Measurements from ENCODE around the gene TUT7. TPM values are rescaled to one million over a fixed set of nuclear protein-coding genes. Genes with fewer than 3 reads are reported as not detected.

TUT7 gene
- total and polyA plus RNA-seq, 10 of the 15 experiments (the other 5 are each of a cell fraction or from before 2014, with no cell fraction given): 10.0 to 49.8 (median 30.4) TPM

DNA sequence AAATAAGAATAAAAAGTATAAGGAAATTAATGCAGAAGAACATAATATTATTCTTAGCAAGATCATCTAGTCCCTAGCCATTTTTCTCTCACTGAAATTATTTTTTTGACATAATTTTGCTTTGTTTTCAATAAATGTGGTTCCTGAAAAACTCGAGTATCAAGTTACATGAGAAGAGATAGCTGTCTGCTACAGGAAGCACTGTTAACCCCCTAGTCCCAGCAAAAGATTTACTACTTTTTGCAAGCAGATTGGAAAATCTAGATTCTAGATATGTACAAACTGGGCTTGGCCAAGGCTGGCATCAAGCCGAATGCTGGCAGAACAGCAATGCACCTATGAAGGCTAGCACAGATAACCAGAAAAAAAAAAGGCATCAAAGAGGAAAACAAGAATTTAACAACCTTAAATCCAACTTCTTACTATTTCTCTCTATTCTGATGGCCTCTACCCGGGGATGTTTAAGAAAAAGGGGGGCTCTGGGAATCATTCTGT is 49.9 kb downstream of the TUT7 start (continued):
- TF ChIP-seq ZNF592 (IDR thresholded peaks at IDR 0.05) (no peak), RELB (IDR thresholded peaks at IDR 0.05; ENCODE audit: low read depth) (no peak), ETV6 (conservative IDR thresholded peaks at IDR 0.05 in 1 of 2, IDR thresholded peaks at IDR 0.05 in 1 of 2; ENCODE audit: borderline replicate concordance in 1 of 2, low read depth in 1 of 2) (no peak), CHD2 (IDR thresholded peaks at IDR 0.05; ENCODE audit: borderline replicate concordance, low read depth, low read length) (no peak)

GRCh38 chr9:86303316-86303975 is 50.8 kb downstream of the TUT7 start:
- in situ Hi-C loops (cut with MboI) (no loop called here), intact Hi-C loops (cut with micrococcal nuclease; ENCODE audit: unreplicated experiment) (no loop called here)
- no peaks in the 10 kb centered on the region for H3K4me1 ChIP-seq (ENCODE audit: control insufficient read depth, insufficient read depth, low read length)
- no peak overlapping the region for H3K4me2 ChIP-seq (ENCODE audit: control insufficient read depth, insufficient read depth)
- ATAC-seq: no peak
- no peak overlapping the region for H2AFZ ChIP-seq (ENCODE audit: control insufficient read depth, low read depth, low read length)
- no peak overlapping the region for H3K9ac ChIP-seq (ENCODE audit: control insufficient read depth, insufficient read depth, low read length)
- peaks cover 5 to 43% of the 10 kb centered on the region in 2 experiments for H3K36me3 ChIP-seq (ENCODE audit: control insufficient read depth in 2 of 2, insufficient read depth in 2 of 2, low read length in 1 of 2)
- ChIA-PET CTCF (no interaction called here), POLR2A (no interaction called here), SMC1A (ENCODE audit: uncharacterized antibody, unreplicated experiment) (interaction anchor here (0.9 kb wide), 1 partner anchor 22 kb away, joined by 3 read pairs; no protein-coding TSS in a partner anchor), RAD21 (ENCODE audit: unreplicated experiment) (no interaction called here)
- H3K79me2 ChIP-seq (ENCODE audit: control insufficient read depth, insufficient read depth, low read length): no peaks in the 10 kb centered on the region
- FAIRE-seq: no peak
- H3K4me3 ChIP-seq: no peak overlapping the region
- no peaks in the 10 kb centered on the region for H3K9me3 ChIP-seq (replicated peaks; ENCODE audit: control insufficient read depth, insufficient read depth, low read length)
- H4K20me1 ChIP-seq (ENCODE audit: control insufficient read depth, insufficient read depth): no peaks in the 10 kb centered on the region
- DNase-seq (ENCODE audit: low read depth, low spot score): no peak
- no TSS peak for BruUV-seq (replicated peaks)
- WGBS (ENCODE audit: insufficient coverage, insufficient replicate concordance, low lambda C conversion rate, missing lambda C conversion rate): 89% methylated on average over 4 of the region's 4 CpGs
- no peak overlapping the region for H3K27ac ChIP-seq (ENCODE audit: control insufficient read depth, insufficient read depth)
- H3K27me3 ChIP-seq (replicated peaks in 1 of 2; ENCODE audit: control insufficient read depth in 2 of 2, insufficient read depth in 2 of 2, low read length in 1 of 2): no peaks in the 10 kb centered on the region
- TF ChIP-seq MTA3 (IDR thresholded peaks at IDR 0.05; ENCODE audit: borderline replicate concordance, low read length) (no peak), HDAC6 (IDR thresholded peaks at IDR 0.05; ENCODE audit: unreplicated experiment) (no peak), CEBPB (IDR thresholded peaks at IDR 0.05; ENCODE audit: borderline replicate concordance in 1 of 2, low read depth in 2 of 2, low read length in 2 of 2) (no peak), BCL11A (IDR thresholded peaks at IDR 0.05; ENCODE audit: low read depth, low read length) (no peak), YBX1 (IDR thresholded peaks at IDR 0.05) (no peak), NKRF (conservative IDR thresholded peaks at IDR 0.05) (no peak), LARP7 (IDR thresholded peaks at IDR 0.05) (no peak), CHD1 (IDR thresholded peaks at IDR 0.05; ENCODE audit: low read depth, low read length) (no peak)
- TF ChIP-seq, protein P1, sequence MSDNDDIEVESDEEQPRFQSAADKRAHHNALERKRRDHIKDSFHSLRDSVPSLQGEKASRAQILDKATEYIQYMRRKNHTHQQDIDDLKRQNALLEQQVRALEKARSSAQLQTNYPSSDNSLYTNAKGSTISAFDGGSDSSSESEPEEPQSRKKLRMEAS (IDR thresholded peaks at IDR 0.05; ENCODE audit: low read depth, low read length): no peak
